ENCODE data around the gene SMAD3. TPM values are rescaled to one million over a fixed set of nuclear protein-coding genes. Genes with fewer than 3 reads are reported as not detected.

The SMAD3 gene
- total RNA-seq, 1 experiment from 2014 or later: 89.2 TPM

DNA sequence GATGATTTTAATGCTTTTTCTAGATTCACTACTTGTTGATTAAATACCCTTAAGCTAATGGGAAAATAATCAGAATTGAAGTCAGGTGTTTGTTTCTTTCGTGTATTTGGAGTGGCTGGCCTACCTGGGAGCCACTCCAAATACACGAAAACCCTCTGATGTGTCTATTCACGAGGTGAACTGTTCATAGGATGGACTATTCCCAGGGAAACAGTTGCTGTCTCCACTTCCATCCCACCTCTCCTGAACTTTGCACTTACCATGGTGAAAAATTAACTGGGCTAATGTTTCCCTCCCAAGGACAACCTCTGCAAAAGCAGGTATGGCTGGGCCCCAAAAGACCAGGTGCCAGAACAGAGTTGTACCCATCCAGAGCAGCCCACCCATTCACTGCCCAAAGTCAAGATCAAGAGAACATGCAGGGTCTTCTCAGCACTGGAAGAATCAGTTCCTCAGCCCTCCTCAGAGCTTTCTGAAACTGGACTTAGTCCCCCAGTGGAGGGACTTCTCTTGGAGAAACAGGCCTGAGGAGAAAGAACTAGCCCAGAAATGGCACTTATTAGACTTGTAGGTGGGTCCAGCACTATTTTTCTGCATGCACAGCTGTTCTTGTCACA, 2.9 kb upstream of the SMAD3 start:
- Histone ChIP-seq H3K27ac (ENCODE audit: low read depth, low read length) (no peak overlapping the region), H3K9ac (ENCODE audit: low read length) (no peak overlapping the region), H3K27me3 (ENCODE audit: insufficient read depth, low read length) (no peaks in the 10 kb centered on the region), H3K36me3 (ENCODE audit: control insufficient read depth in 1 of 2, insufficient read depth in 2 of 2, low read length in 2 of 2) (no peaks in the 10 kb centered on the region), H3K4me2 (ENCODE audit: low read length) (no peak overlapping the region; the same call in 1 of the 2 replicates), H3K79me2 (ENCODE audit: insufficient read depth, low read length) (peaks cover 16% of the 10 kb centered on the region), H4K20me1 (ENCODE audit: insufficient read depth) (no peaks in the 10 kb centered on the region), H3K9me3 (ENCODE audit: control insufficient read depth in 1 of 2, insufficient read depth in 1 of 2, low read depth in 1 of 2, low read length in 2 of 2) (no peaks in the 10 kb centered on the region), H2AFZ (ENCODE audit: low read depth, low read length, poor library complexity, severe bottlenecking) (no peak overlapping the region), H3K9me2 (ENCODE audit: insufficient read depth) (no peaks in the 10 kb centered on the region), H3K4me1 (ENCODE audit: control insufficient read depth in 1 of 2, insufficient read depth in 2 of 2, low read length in 2 of 2) (peaks cover 41 to 52% of the 10 kb centered on the region in 2 experiments), H3K4me3 (replicated peaks in 1 of 2; ENCODE audit: low read depth in 1 of 2, low read length in 2 of 2) (no peak overlapping the region)
- POLR2A ChIA-PET: interaction anchor here (0.9 to 2.5 kb wide), 3 partner anchors 10 to 19 kb away, joined by 3 to 11 read pairs (median 3); no protein-coding TSS in a partner anchor
- RAD21 ChIA-PET (ENCODE audit: low non-redundant PET in 1 of 2, low total read pairs in 2 of 2, uncharacterized antibody in 2 of 2, unreplicated experiment in 2 of 2): interaction anchor here in 1 of 2 experiments (0.6 to 2.0 kb wide), 3 partner anchors 13 to 116 kb away, joined by 3 to 8 read pairs (median 3); no protein-coding TSS in a partner anchor
- TF ChIP-seq CTCF (IDR thresholded peaks at IDR 0.05 in 2 of 3, conservative IDR thresholded peaks at IDR 0.05 in 1 of 3; ENCODE audit: borderline replicate concordance in 1 of 3, insufficient read depth in 1 of 3, low read depth in 2 of 3, low read length in 2 of 3) (no peak), CEBPB (IDR thresholded peaks at IDR 0.05; ENCODE audit: low read depth) (no peak), ZFX (IDR thresholded peaks at IDR 0.05) (no peak), ZBTB33 (IDR thresholded peaks at IDR 0.05; ENCODE audit: extremely low read depth, insufficient replicate concordance, low read length) (no peak), ZNF274 (IDR thresholded peaks at IDR 0.05; ENCODE audit: low read depth, low read length) (no peak), CBX3 (IDR thresholded peaks at IDR 0.05; ENCODE audit: low read depth) (no peak), EZH2 (IDR thresholded peaks at IDR 0.05) (no peak), MAX (IDR thresholded peaks at IDR 0.05) (no peak), JUND (IDR thresholded peaks at IDR 0.05) (no peak), SRF (IDR thresholded peaks at IDR 0.05; ENCODE audit: low read depth) (no peak), ELF1 (IDR thresholded peaks at IDR 0.05; ENCODE audit: borderline replicate concordance, low read depth) (no peak), POLR2A (IDR thresholded peaks at IDR 0.05; ENCODE audit: borderline replicate concordance, extremely low read depth, insufficient read depth, insufficient read length) (no peak), SIN3A (IDR thresholded peaks at IDR 0.05; ENCODE audit: low read depth) (no peak), FOSL1 (IDR thresholded peaks at IDR 0.05; ENCODE audit: low read depth) (no peak), TCF7L2 (IDR thresholded peaks at IDR 0.05; ENCODE audit: borderline replicate concordance, extremely low read depth, insufficient read depth, insufficient read length) (no peak), YY1 (IDR thresholded peaks at IDR 0.05; ENCODE audit: extremely low read depth, insufficient replicate concordance, low read depth, low read length) (no peak), SP1 (IDR thresholded peaks at IDR 0.05; ENCODE audit: low read depth) (no peak)
- TF ChIP-seq, protein P1, sequence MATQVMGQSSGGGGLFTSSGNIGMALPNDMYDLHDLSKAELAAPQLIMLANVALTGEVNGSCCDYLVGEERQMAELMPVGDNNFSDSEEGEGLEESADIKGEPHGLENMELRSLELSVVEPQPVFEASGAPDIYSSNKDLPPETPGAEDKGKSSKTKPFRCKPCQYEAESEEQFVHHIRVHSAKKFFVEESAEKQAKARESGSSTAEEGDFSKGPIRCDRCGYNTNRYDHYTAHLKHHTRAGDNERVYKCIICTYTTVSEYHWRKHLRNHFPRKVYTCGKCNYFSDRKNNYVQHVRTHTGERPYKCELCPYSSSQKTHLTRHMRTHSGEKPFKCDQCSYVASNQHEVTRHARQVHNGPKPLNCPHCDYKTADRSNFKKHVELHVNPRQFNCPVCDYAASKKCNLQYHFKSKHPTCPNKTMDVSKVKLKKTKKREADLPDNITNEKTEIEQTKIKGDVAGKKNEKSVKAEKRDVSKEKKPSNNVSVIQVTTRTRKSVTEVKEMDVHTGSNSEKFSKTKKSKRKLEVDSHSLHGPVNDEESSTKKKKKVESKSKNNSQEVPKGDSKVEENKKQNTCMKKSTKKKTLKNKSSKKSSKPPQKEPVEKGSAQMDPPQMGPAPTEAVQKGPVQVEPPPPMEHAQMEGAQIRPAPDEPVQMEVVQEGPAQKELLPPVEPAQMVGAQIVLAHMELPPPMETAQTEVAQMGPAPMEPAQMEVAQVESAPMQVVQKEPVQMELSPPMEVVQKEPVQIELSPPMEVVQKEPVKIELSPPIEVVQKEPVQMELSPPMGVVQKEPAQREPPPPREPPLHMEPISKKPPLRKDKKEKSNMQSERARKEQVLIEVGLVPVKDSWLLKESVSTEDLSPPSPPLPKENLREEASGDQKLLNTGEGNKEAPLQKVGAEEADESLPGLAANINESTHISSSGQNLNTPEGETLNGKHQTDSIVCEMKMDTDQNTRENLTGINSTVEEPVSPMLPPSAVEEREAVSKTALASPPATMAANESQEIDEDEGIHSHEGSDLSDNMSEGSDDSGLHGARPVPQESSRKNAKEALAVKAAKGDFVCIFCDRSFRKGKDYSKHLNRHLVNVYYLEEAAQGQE (IDR thresholded peaks at IDR 0.05; ENCODE audit: low read depth): no peak
- TF ChIP-seq, protein P2, sequence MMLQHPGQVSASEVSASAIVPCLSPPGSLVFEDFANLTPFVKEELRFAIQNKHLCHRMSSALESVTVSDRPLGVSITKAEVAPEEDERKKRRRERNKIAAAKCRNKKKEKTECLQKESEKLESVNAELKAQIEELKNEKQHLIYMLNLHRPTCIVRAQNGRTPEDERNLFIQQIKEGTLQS (IDR thresholded peaks at IDR 0.05): no peak
- DNase-seq (ENCODE audit: low read depth, low spot score) (no peak), ATAC-seq (no peak)
- BruUV-seq (replicated peaks): no TSS peak
- CTCF ChIA-PET: interaction anchor here (1.0 to 1.5 kb wide), 2 partner anchors 13 to 116 kb away, joined by 3 to 5 read pairs; no protein-coding TSS in a partner anchor
- intact Hi-C loops (cut with micrococcal nuclease): loop anchor here (10.0 kb wide), 1 partner anchor 242 kb away; no protein-coding TSS in a partner anchor
